ENCODE data around the gene ATXN1L.

DNA sequence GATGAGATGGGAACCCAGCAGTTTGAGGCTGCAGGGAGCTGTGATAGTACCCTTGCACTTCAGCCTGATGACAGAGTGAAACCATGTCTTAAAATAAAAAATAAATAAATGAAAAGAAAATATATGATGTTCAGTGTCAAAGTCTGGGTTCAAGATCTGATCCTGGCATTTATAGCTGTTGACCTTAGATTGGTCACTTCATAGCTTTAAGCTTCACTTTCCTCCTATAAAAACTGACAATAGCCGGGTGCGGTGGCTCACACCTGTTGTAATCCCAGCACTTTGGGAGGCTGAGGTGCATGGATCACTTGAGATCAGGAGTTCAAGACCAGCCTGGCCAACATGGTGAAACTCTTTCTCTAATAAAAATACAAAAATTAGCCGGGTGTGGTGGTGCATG lies 43.4 kb downstream of the ATXN1L start:
- TF ChIP-seq, protein P1, sequence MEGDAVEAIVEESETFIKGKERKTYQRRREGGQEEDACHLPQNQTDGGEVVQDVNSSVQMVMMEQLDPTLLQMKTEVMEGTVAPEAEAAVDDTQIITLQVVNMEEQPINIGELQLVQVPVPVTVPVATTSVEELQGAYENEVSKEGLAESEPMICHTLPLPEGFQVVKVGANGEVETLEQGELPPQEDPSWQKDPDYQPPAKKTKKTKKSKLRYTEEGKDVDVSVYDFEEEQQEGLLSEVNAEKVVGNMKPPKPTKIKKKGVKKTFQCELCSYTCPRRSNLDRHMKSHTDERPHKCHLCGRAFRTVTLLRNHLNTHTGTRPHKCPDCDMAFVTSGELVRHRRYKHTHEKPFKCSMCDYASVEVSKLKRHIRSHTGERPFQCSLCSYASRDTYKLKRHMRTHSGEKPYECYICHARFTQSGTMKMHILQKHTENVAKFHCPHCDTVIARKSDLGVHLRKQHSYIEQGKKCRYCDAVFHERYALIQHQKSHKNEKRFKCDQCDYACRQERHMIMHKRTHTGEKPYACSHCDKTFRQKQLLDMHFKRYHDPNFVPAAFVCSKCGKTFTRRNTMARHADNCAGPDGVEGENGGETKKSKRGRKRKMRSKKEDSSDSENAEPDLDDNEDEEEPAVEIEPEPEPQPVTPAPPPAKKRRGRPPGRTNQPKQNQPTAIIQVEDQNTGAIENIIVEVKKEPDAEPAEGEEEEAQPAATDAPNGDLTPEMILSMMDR (IDR thresholded peaks at IDR 0.05): no peak
- no peak for TF ChIP-seq POLR2A (IDR thresholded peaks at IDR 0.05)
